Fibroblast of the conjunctiva (primary cell): ENCODE results near the gene EYA4.

Experiments used
- DNase-seq: peaks from one replicate; pipeline ENCODE4 v3.0.0-alpha.2; 2010; ENCODE audit warnings: low read depth

The EYA4 gene

GRCh38 chr6:133242637-133243585, 1.8 kb downstream of the EYA4 start:
- no peak for DNase-seq

GRCh38 chr6:133243723-133244305, 2.7 kb downstream of the EYA4 start:
- DNase-seq: no peak

GRCh38 chr6:133244519-133244918, 3.4 kb downstream of the EYA4 start:
- no peak for DNase-seq

- DNase-seq: no peak
Observed at GRCh38 chr6:133245007-133245406, 3.9 kb downstream of the EYA4 start.

GRCh38 chr6:133245422-133245903, 4.3 kb downstream of the EYA4 start:
- no peak for DNase-seq

- no peak for DNase-seq
Observed at GRCh38 chr6:133247581-133247980, 6.4 kb downstream of the EYA4 start.

- no peak for DNase-seq
Observed at GRCh38 chr6:133248241-133249001, 7.3 kb downstream of the EYA4 start.

GRCh38 chr6:133251688-133252087, 10.5 kb downstream of the EYA4 start:
- DNase-seq: no peak

GRCh38 chr6:133254552-133255228, 13.5 kb downstream of the EYA4 start:
- peak; percentile 61 for DNase-seq

- DNase-seq: no peak
Observed at GRCh38 chr6:133257545-133258105, 16.5 kb downstream of the EYA4 start.

GRCh38 chr6:133259561-133259960, 18.4 kb downstream of the EYA4 start:
- DNase-seq: no peak

GRCh38 chr6:133262804-133263203, 21.6 kb downstream of the EYA4 start:
- no peak for DNase-seq

- no peak for DNase-seq
Observed at GRCh38 chr6:133265066-133265465, 23.9 kb downstream of the EYA4 start.

GRCh38 chr6:133266186-133266585, 25.0 kb downstream of the EYA4 start:
- DNase-seq: no peak

- DNase-seq: no peak
Observed at GRCh38 chr6:133268621-133269020, 27.5 kb downstream of the EYA4 start.

- DNase-seq: no peak
Observed at GRCh38 chr6:133274813-133275212, 33.7 kb downstream of the EYA4 start.

- DNase-seq: no peak
Observed at GRCh38 chr6:133275213-133275612, 34.1 kb downstream of the EYA4 start.

- no peak for DNase-seq
Observed at GRCh38 chr6:133277228-133277899, 36.2 kb downstream of the EYA4 start.

- DNase-seq: no peak
Observed at GRCh38 chr6:133277900-133278545, 36.9 kb downstream of the EYA4 start.

- peak; percentile 24 for DNase-seq
Observed at GRCh38 chr6:133286765-133287164, 45.6 kb downstream of the EYA4 start.

- DNase-seq: no peak
Observed at GRCh38 chr6:133288662-133289061, 47.5 kb downstream of the EYA4 start.
